Measurements from ENCODE around the gene SH2D7.

DNA sequence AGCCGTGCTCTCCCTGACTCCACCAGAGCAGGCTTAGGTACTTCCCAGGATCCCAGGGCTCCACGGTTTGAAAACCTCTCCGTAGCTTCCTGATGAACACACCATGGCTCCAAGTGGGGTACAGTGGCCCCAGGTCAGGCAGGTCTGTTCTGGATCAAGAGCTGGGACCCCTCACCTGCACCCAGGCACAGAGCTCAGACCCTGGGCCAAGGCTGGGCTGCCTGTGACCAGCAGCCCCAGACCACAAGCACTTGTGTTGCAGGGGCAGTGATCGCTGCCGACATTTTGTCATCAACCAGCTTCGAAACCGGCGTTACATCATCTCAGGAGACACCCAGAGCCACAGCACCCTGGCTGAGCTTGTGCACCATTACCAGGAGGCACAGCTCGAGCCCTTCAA, 5.3 kb downstream of the SH2D7 start:
- TF ChIP-seq, protein P1, sequence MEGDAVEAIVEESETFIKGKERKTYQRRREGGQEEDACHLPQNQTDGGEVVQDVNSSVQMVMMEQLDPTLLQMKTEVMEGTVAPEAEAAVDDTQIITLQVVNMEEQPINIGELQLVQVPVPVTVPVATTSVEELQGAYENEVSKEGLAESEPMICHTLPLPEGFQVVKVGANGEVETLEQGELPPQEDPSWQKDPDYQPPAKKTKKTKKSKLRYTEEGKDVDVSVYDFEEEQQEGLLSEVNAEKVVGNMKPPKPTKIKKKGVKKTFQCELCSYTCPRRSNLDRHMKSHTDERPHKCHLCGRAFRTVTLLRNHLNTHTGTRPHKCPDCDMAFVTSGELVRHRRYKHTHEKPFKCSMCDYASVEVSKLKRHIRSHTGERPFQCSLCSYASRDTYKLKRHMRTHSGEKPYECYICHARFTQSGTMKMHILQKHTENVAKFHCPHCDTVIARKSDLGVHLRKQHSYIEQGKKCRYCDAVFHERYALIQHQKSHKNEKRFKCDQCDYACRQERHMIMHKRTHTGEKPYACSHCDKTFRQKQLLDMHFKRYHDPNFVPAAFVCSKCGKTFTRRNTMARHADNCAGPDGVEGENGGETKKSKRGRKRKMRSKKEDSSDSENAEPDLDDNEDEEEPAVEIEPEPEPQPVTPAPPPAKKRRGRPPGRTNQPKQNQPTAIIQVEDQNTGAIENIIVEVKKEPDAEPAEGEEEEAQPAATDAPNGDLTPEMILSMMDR (IDR thresholded peaks at IDR 0.05) = no peak
- TF ChIP-seq POLR2AphosphoS5 (IDR thresholded peaks at IDR 0.05) = no peak
- TF ChIP-seq POLR2A (IDR thresholded peaks at IDR 0.05) = no peak
